Tibial artery (tissue), 4 donors: ENCODE measurements around the gene TTC12.
"Not testable (repeated sequence)": the region's sequence is repeated elsewhere in the genome, so short reads cannot be mapped to it uniquely, and the experiment has no call there.

ENCODE experiments used
- DNase-seq, 2 donors: peaks; one replicate each; pipeline ENCODE4 v3.0.0-alpha.2; 2019
- H3K27ac ChIP-seq, 2 donors: fragments of 200-600 bp; sonication (generic) in 1 of 2; 1 replicate in 1 of 2; 2 replicates in 1 of 2; pipeline ENCODE4 v1.5.1; 2018 to 2019; ENCODE audit warnings: mild to moderate bottlenecking in 1 of 2
- H3K27me3 ChIP-seq, 2 donors: fragments of 200-600 bp; sonication (generic) in 1 of 2; one replicate each; pipeline versions ENCODE4 v1.5.1 to v1.6.0; 2016 to 2019
- H3K36me3 ChIP-seq, 3 donors: fragments of 200-600 bp; sonication (generic) in 2 of 3; one replicate each; pipeline ENCODE4 v1.5.1; 2016 to 2019; ENCODE audit warnings: mild to moderate bottlenecking in 2 of 3
- H3K4me1 ChIP-seq, 4 donors: fragments of 200-600 bp; sonication (generic) in 2 of 4; 1 replicate in 3 of 4; 2 replicates in 1 of 4; pipeline ENCODE4 v1.5.1; 2016 to 2019
- H3K4me3 ChIP-seq, 2 donors: fragments of 200-600 bp; sonication (generic) in 1 of 2; 1 replicate in 1 of 2; 2 replicates in 1 of 2; pipeline ENCODE4 v1.5.1; 2018 to 2019; ENCODE audit warnings: mild to moderate bottlenecking in 2 of 2
- H3K9me3 ChIP-seq, 3 donors: fragments of 200-600 bp; sonication (generic) in 1 of 3; one replicate each; pipeline ENCODE4 v1.5.1; 2016 to 2019
- intact Hi-C: fragments of 100-400 bp; cut with DNase I; formaldehyde crosslinking; loops from one replicate; pipeline ENCODE4 v1.15.0; 2023; ENCODE audit warnings: low total_unique reads
- TF ChIP-seq, protein P1 (sequence below), 2 experiments: fragments of 200-600 bp in 1 of 2; fragments of 450-650 bp in 1 of 2; IDR thresholded peaks; one replicate each; pipeline ENCODE4 v1.5.1; 2017 to 2019; ENCODE audit warnings: antibody characterized with exemption in 2 of 2, mild to moderate bottlenecking in 1 of 2, moderate library complexity in 1 of 2

TTC12 gene

DNA sequence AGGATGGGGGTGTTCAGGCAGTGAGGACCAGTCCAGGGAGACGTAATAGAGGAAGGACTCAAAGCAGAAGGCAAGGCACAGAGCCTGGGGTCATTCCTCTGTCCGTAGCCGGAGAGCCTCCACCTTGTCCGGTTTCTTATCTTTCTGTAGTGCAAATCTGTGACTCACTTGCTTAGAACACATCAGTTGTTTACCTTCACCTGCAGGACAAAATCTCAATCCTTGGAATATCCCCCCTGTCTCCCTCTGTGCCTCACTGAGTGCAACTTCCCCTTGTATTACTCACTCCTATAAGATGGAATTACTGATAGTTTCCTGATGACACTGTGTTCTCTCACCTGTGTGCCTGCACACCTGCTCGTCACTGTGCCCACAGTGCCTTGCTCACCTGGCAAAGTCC lies 20.4 kb upstream of the TTC12 start:
- intact Hi-C loops = no loop called here
- DNase-seq = no peak
- no peaks in the 10 kb centered on the region for H3K36me3 ChIP-seq
- peaks cover 0 to 31% of the 10 kb centered on the region in 2 donors for H3K27me3 ChIP-seq
- TF ChIP-seq, protein P1, sequence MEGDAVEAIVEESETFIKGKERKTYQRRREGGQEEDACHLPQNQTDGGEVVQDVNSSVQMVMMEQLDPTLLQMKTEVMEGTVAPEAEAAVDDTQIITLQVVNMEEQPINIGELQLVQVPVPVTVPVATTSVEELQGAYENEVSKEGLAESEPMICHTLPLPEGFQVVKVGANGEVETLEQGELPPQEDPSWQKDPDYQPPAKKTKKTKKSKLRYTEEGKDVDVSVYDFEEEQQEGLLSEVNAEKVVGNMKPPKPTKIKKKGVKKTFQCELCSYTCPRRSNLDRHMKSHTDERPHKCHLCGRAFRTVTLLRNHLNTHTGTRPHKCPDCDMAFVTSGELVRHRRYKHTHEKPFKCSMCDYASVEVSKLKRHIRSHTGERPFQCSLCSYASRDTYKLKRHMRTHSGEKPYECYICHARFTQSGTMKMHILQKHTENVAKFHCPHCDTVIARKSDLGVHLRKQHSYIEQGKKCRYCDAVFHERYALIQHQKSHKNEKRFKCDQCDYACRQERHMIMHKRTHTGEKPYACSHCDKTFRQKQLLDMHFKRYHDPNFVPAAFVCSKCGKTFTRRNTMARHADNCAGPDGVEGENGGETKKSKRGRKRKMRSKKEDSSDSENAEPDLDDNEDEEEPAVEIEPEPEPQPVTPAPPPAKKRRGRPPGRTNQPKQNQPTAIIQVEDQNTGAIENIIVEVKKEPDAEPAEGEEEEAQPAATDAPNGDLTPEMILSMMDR (IDR thresholded peaks at IDR 0.05) = no peak
- no peak overlapping the region for H3K27ac ChIP-seq
- no peaks in the 10 kb centered on the region for H3K9me3 ChIP-seq
- no peaks in the 10 kb centered on the region for H3K4me1 ChIP-seq
- H3K4me3 ChIP-seq = no peak overlapping the region

DNA sequence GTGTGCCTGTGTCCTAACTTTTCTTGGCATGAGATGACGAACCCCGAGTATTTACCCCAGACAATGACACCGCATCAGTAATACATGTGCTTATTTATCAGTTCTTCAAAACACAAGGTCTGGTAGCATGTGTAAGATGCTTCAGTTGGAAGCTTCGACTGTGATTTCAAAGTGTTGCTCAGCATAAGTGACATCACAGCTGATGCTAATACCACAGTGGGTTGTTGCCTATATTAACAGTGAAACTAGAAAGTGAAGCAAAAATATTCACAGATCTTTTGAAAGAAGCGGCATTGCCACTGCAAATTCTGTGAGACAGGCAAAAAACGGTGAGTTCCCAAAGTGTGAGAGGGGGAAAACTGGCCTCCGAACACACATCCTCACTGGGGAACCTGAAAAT lies 18.4 kb upstream of the TTC12 start:
- no peaks in the 10 kb centered on the region for H3K36me3 ChIP-seq
- no peaks in the 10 kb centered on the region for H3K4me1 ChIP-seq
- no peak overlapping the region for H3K4me3 ChIP-seq
- TF ChIP-seq, protein P1 (IDR thresholded peaks at IDR 0.05) = no peak
- DNase-seq = no peak
- intact Hi-C loops = no loop called here
- H3K27ac ChIP-seq = no peak overlapping the region
- H3K27me3 ChIP-seq = peaks cover 0 to 33% of the 10 kb centered on the region in 2 donors
- H3K9me3 ChIP-seq = no peaks in the 10 kb centered on the region

DNA sequence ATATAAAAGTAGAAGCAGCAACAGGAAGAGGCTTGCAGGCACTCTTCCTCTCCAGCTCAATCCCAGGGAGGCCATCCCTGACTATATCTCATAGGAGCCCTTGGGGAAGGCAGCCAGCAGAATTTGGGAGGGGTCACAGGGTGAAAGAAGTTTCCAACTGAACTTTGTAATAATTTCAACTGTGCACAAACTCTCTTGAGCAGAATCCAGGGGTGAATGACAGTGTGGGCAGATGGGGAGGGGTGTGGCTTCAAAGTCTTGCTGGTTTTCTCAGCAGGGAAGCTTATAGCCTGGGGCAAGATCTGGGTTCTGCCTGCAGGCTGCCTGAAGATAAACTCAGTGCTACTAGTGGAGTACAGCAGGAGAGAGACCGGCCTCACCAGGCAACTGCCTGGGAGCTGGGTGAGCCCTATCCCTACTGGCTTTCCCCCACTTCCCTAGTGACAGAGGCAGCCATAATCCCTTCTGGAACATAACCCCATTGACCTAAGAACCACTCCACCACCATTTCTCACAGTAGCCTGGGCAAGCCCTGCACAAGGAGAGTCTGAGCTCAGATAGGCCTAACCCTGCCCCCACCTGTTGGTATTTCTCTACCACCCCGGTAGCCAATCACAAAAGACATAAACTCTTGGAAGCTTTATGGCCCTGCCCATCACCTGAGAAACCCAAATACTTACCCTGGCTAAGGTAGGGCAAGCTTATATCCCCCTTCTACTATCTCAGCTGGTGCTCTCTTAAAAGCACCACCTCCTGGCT lies 17.8 kb upstream of the TTC12 start:
- Histone ChIP-seq H3K27ac (no peak overlapping the region), H3K9me3 (no peaks in the 10 kb centered on the region), H3K4me3 (no peak overlapping the region), H3K36me3 (no peaks in the 10 kb centered on the region), H3K27me3 (peaks cover 0 to 33% of the 10 kb centered on the region in 2 donors), H3K4me1 (no peaks in the 10 kb centered on the region)
- DNase-seq = no peak
- intact Hi-C loops = no loop called here
- TF ChIP-seq, protein P1 (IDR thresholded peaks at IDR 0.05) = no peak

DNA sequence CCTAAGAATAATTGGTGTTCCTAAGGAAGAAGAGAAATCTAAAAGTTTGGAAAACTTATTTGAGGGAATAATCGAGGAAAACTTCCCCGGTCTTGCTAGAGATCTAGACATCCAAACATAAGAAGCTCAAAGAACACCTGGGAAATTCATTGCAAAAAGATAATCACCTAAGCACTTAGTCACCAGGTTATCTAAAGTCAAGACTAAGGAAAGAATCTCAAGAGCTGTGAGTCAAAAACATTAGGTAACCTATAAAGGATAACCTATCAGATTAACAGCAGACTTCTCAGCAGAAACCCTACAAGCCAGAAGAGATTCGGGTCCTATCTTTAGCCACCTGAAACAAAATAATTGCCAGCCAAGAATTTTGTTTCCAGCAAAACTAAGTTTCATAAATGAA lies 15.9 kb upstream of the TTC12 start:
- H3K27me3 ChIP-seq = peaks cover 0 to 33% of the 10 kb centered on the region in 2 donors
- H3K4me1 ChIP-seq, DNase-seq, H3K36me3 ChIP-seq, H3K4me3 ChIP-seq, H3K27ac ChIP-seq, intact Hi-C loops, H3K9me3 ChIP-seq: not testable (repeated sequence)

DNA sequence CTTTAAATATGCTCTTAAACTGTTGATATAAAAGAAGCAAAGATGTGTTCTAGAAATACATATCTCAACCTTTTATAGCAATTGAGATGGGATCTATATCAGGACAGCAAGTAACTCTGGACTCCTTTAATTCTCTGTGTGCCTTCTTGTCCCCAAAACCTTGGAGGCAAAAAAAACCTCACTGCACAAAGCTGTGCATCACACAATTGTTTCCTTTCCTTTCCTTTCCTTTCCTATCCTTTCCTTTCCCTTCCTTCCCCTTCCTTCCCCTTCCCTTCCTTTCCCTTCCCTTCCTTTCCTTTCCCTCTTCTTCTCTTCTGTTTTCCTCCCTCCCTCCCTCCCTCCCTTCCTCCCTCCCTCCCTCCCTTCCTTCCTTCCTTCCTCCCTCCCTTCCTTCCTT lies 9.5 kb upstream of the TTC12 start:
- Histone ChIP-seq H3K4me3 (no peak overlapping the region), H3K4me1 (peaks cover 0 to 6% (median 1%) of the 10 kb centered on the region in 4 donors), H3K9me3 (no peaks in the 10 kb centered on the region), H3K27ac (no peak overlapping the region), H3K36me3 (no peaks in the 10 kb centered on the region), H3K27me3 (no peaks in the 10 kb centered on the region)
- DNase-seq = no peak
- intact Hi-C loops = loop anchor here (2.0 to 10.0 kb wide), 3 partner anchors 227 to 490 kb away; no protein-coding TSS in a partner anchor
- TF ChIP-seq, protein P1 (IDR thresholded peaks at IDR 0.05) = no peak

DNA sequence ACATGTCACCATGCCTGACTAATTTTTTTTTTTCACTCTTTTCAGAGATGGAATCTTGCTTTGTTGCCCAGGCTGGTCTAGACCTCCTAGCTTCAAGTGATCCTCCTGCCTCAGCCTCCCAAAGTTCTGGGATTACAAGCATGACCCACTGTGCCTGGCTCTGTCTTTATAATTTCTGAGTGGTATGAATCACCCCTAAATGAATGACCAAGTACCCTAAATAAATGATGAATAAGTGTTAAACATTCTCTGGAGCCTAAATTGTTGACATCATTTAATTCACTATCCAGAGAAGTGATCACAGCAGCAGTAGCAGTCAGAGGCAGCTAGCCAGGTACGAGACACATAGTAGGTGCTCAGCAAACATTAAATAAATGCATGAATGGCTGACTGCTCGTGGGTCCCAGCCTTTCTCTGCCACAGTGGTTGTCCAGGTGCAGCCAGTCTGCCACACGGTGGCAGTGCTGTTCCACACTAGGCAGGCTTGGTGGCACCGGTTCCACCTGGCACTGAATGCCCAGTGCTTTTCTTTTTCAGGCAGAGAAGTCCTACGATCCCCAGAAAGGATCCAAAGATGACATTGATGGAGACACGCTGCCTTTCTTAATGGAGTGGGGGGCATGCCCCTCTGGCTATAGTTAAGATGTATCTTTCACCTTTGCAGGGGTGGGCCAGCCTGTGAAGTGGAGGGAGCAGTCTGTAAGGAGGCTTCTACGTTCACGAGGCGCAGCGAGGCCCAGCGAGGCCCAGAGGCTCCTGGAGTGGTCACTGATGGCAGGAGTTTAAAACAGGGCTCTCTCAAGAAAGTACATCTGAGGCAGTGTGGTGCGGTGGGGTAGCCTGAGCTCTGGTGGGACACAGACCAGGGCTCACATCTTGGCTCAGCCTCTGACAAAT lies 8.7 kb upstream of the TTC12 start:
- Histone ChIP-seq H3K36me3 (no peaks in the 10 kb centered on the region), H3K4me1 (peaks cover 0 to 6% (median 1%) of the 10 kb centered on the region in 4 donors), H3K27me3 (no peaks in the 10 kb centered on the region), H3K27ac (no peak overlapping the region), H3K4me3 (no peak overlapping the region), H3K9me3 (no peaks in the 10 kb centered on the region)
- intact Hi-C loops = loop anchor here (2.0 to 10.0 kb wide), 3 partner anchors 227 to 489 kb away; no protein-coding TSS in a partner anchor
- DNase-seq = peak; percentile 70 to 85
- TF ChIP-seq, protein P1 (IDR thresholded peaks at IDR 0.05) = peak; percentile 88 to 96
